Measurements from ENCODE around the gene FRRS1.

FRRS1 gene

GRCh38 chr1:99784809-99785255, 18.4 kb upstream of the FRRS1 start:
- H3K4me3 ChIP-seq (ENCODE audit: low read depth, low read length) = no peak overlapping the region
- H3K9me3 ChIP-seq (ENCODE audit: severe bottlenecking) = no peaks in the 10 kb centered on the region
- H3K36me3 ChIP-seq = no peaks in the 10 kb centered on the region
- DNase-seq = no peak
- no peak for TF ChIP-seq CTCF (IDR thresholded peaks at IDR 0.05; ENCODE audit: low read depth, low read length)
- no peak overlapping the region for H3K27ac ChIP-seq
- no peaks in the 10 kb centered on the region for H3K27me3 ChIP-seq (ENCODE audit: insufficient read depth, low read depth, severe bottlenecking)

- no peak for TF ChIP-seq CTCF (IDR thresholded peaks at IDR 0.05; ENCODE audit: low read depth, low read length)
- no peak for DNase-seq
- Histone ChIP-seq H3K4me3 (ENCODE audit: low read depth, low read length) (no peak overlapping the region), H3K27ac (no peak overlapping the region), H3K9me3 (ENCODE audit: severe bottlenecking) (no peaks in the 10 kb centered on the region), H3K36me3 (no peaks in the 10 kb centered on the region), H3K27me3 (ENCODE audit: insufficient read depth, low read depth, severe bottlenecking) (no peaks in the 10 kb centered on the region)
Observed at GRCh38 chr1:99784143-99784542, 17.7 kb upstream of the FRRS1 start.

GRCh38 chr1:99782920-99783319, 16.5 kb upstream of the FRRS1 start:
- TF ChIP-seq CTCF (IDR thresholded peaks at IDR 0.05; ENCODE audit: low read depth, low read length) = no peak
- H3K9me3 ChIP-seq (ENCODE audit: severe bottlenecking) = no peaks in the 10 kb centered on the region
- no peak overlapping the region for H3K4me3 ChIP-seq (ENCODE audit: low read depth, low read length)
- DNase-seq = no peak
- H3K36me3 ChIP-seq = no peaks in the 10 kb centered on the region
- no peak overlapping the region for H3K27ac ChIP-seq
- H3K27me3 ChIP-seq (ENCODE audit: insufficient read depth, low read depth, severe bottlenecking) = no peaks in the 10 kb centered on the region

GRCh38 chr1:99782397-99782796, 16.0 kb upstream of the FRRS1 start:
- Histone ChIP-seq H3K9me3 (ENCODE audit: severe bottlenecking) (no peaks in the 10 kb centered on the region), H3K27me3 (ENCODE audit: insufficient read depth, low read depth, severe bottlenecking) (no peaks in the 10 kb centered on the region), H3K4me3 (ENCODE audit: low read depth, low read length) (no peak overlapping the region), H3K36me3 (no peaks in the 10 kb centered on the region), H3K27ac (no peak overlapping the region)
- TF ChIP-seq CTCF (IDR thresholded peaks at IDR 0.05; ENCODE audit: low read depth, low read length) = no peak
- DNase-seq = no peak

- Histone ChIP-seq H3K27ac (no peak overlapping the region), H3K4me3 (ENCODE audit: low read depth, low read length) (no peak overlapping the region), H3K36me3 (no peaks in the 10 kb centered on the region), H3K27me3 (ENCODE audit: insufficient read depth, low read depth, severe bottlenecking) (no peaks in the 10 kb centered on the region), H3K9me3 (ENCODE audit: severe bottlenecking) (no peaks in the 10 kb centered on the region)
- TF ChIP-seq CTCF (IDR thresholded peaks at IDR 0.05; ENCODE audit: low read depth, low read length) = no peak
- no peak for DNase-seq
Observed at GRCh38 chr1:99781798-99782197, 15.4 kb upstream of the FRRS1 start.

- Histone ChIP-seq H3K4me3 (ENCODE audit: low read depth, low read length) (no peak overlapping the region), H3K9me3 (ENCODE audit: severe bottlenecking) (no peaks in the 10 kb centered on the region), H3K27ac (no peak overlapping the region), H3K27me3 (ENCODE audit: insufficient read depth, low read depth, severe bottlenecking) (no peaks in the 10 kb centered on the region), H3K36me3 (no peaks in the 10 kb centered on the region)
- no peak for DNase-seq
- TF ChIP-seq CTCF (IDR thresholded peaks at IDR 0.05; ENCODE audit: low read depth, low read length) = no peak
Observed at GRCh38 chr1:99777752-99778151, 11.3 kb upstream of the FRRS1 start.
